SH-SY5Y (cell line): ENCODE results near the gene RAP1GAP.

Source experiments
- GATA2 ChIP-seq: IDR thresholded peaks from 2 replicates; pipeline ENCODE4 v1.6.1; 2011; ENCODE audit warnings: mild to moderate bottlenecking, low read depth, low read length
- GATA3 ChIP-seq: IDR thresholded peaks from 2 replicates; pipeline ENCODE4 v1.6.1; 2011; ENCODE audit warnings: low read depth, mild to moderate bottlenecking, low read length, moderate library complexity

- TF ChIP-seq GATA2: no peak
- no peak for TF ChIP-seq GATA3
These were observed 46.5 kb downstream of the RAP1GAP start for GRCh38 chr1:21622466-21623315.
